Measurements from ENCODE around the gene SEMA4G. TPM values are rescaled to one million over a fixed set of nuclear protein-coding genes. Genes with fewer than 3 reads are reported as not detected.

Gene SEMA4G
- total RNA-seq, 3 donors from 2014 or later: 0.35 to 0.69 (median 0.48) TPM

- DNase-seq (no peak), ATAC-seq (no peak)
- Mint-ChIP-seq H3K4me1 (ENCODE audit: low read depth) (peaks cover 6% of the 10 kb centered on the region), H3K27me3 (ENCODE audit: low read depth) (no peaks in the 10 kb centered on the region), H3K4me3 (no peak overlapping the region), H3K36me3 (ENCODE audit: insufficient read depth) (peaks cover 7% of the 10 kb centered on the region), H3K9me3 (no peaks in the 10 kb centered on the region)
Observed at GRCh38 chr10:101005361-101005760, 36.1 kb downstream of the SEMA4G start.

GRCh38 chr10:101005869-101006567 lies 36.7 kb downstream of the SEMA4G start:
- no peaks in the 10 kb centered on the region for H3K27me3 Mint-ChIP-seq (ENCODE audit: low read depth)
- H3K4me3 Mint-ChIP-seq: no peak overlapping the region
- DNase-seq (no peak), ATAC-seq (no peak)
- H3K36me3 Mint-ChIP-seq (ENCODE audit: insufficient read depth): peaks cover 5% of the 10 kb centered on the region
- H3K4me1 Mint-ChIP-seq (ENCODE audit: low read depth): peaks cover 3% of the 10 kb centered on the region
- H3K9me3 Mint-ChIP-seq: no peaks in the 10 kb centered on the region

- Mint-ChIP-seq H3K36me3 (ENCODE audit: insufficient read depth) (peaks cover 4% of the 10 kb centered on the region), H3K27me3 (ENCODE audit: low read depth) (no peaks in the 10 kb centered on the region), H3K4me3 (no peak overlapping the region), H3K4me1 (ENCODE audit: low read depth) (no peaks in the 10 kb centered on the region), H3K9me3 (no peaks in the 10 kb centered on the region)
- ATAC-seq (no peak), DNase-seq (no peak)
Observed at GRCh38 chr10:101006593-101007098, 37.3 kb downstream of the SEMA4G start.

GRCh38 chr10:101007099-101007711 lies 37.9 kb downstream of the SEMA4G start:
- no peak for ATAC-seq
- Mint-ChIP-seq H3K4me3 (no peak overlapping the region), H3K9me3 (no peaks in the 10 kb centered on the region), H3K36me3 (ENCODE audit: insufficient read depth) (peaks cover 4% of the 10 kb centered on the region), H3K27me3 (ENCODE audit: low read depth) (no peaks in the 10 kb centered on the region), H3K4me1 (ENCODE audit: low read depth) (no peaks in the 10 kb centered on the region)
- DNase-seq: no peak

- Mint-ChIP-seq H3K27me3 (ENCODE audit: low read depth) (no peaks in the 10 kb centered on the region), H3K4me3 (no peak overlapping the region), H3K9me3 (no peaks in the 10 kb centered on the region), H3K4me1 (ENCODE audit: low read depth) (peaks cover 7% of the 10 kb centered on the region), H3K36me3 (ENCODE audit: insufficient read depth) (peaks cover 4% of the 10 kb centered on the region)
- DNase-seq (no peak), ATAC-seq (no peak)
Observed at GRCh38 chr10:101007915-101008822, 38.9 kb downstream of the SEMA4G start.

- ATAC-seq (no peak), DNase-seq (no peak)
- peaks cover 4% of the 10 kb centered on the region for H3K36me3 Mint-ChIP-seq (ENCODE audit: insufficient read depth)
- peaks cover 10% of the 10 kb centered on the region for H3K4me1 Mint-ChIP-seq (ENCODE audit: low read depth)
- no peak overlapping the region for H3K4me3 Mint-ChIP-seq
- no peaks in the 10 kb centered on the region for H3K27me3 Mint-ChIP-seq (ENCODE audit: low read depth)
- no peaks in the 10 kb centered on the region for H3K9me3 Mint-ChIP-seq
Observed at GRCh38 chr10:101008823-101009423, 39.6 kb downstream of the SEMA4G start.

- DNase-seq: no peak
- H3K9me3 Mint-ChIP-seq: no peaks in the 10 kb centered on the region
- no peak for ATAC-seq
- H3K36me3 Mint-ChIP-seq (ENCODE audit: insufficient read depth): peaks cover 2% of the 10 kb centered on the region
- peaks cover 2% of the 10 kb centered on the region for H3K27me3 Mint-ChIP-seq (ENCODE audit: low read depth)
- no peak overlapping the region for H3K4me3 Mint-ChIP-seq
- H3K4me1 Mint-ChIP-seq (ENCODE audit: low read depth): peaks cover 24% of the 10 kb centered on the region
Observed at GRCh38 chr10:101010329-101010728, 41.0 kb downstream of the SEMA4G start.

- DNase-seq: no peak
- Mint-ChIP-seq H3K4me1 (ENCODE audit: low read depth) (peaks cover 25% of the 10 kb centered on the region), H3K9me3 (no peaks in the 10 kb centered on the region), H3K4me3 (no peak overlapping the region), H3K27me3 (ENCODE audit: low read depth) (peaks cover 13% of the 10 kb centered on the region), H3K36me3 (ENCODE audit: insufficient read depth) (no peaks in the 10 kb centered on the region)
- ATAC-seq: no peak
Observed at GRCh38 chr10:101011517-101012423, 42.5 kb downstream of the SEMA4G start.

- no peak overlapping the region for H3K4me3 Mint-ChIP-seq
- peak; percentile 75 for DNase-seq
- no peaks in the 10 kb centered on the region for H3K36me3 Mint-ChIP-seq (ENCODE audit: insufficient read depth)
- peaks cover 25% of the 10 kb centered on the region for H3K4me1 Mint-ChIP-seq (ENCODE audit: low read depth)
- no peaks in the 10 kb centered on the region for H3K9me3 Mint-ChIP-seq
- peaks cover 22% of the 10 kb centered on the region for H3K27me3 Mint-ChIP-seq (ENCODE audit: low read depth)
- peak; percentile 76 to 86 for ATAC-seq
Observed at GRCh38 chr10:101012525-101013364, 43.4 kb downstream of the SEMA4G start.

GRCh38 chr10:101013365-101013825 lies 44.1 kb downstream of the SEMA4G start:
- Mint-ChIP-seq H3K27me3 (ENCODE audit: low read depth) (peaks cover 28% of the 10 kb centered on the region), H3K4me3 (no peak overlapping the region), H3K36me3 (ENCODE audit: insufficient read depth) (no peaks in the 10 kb centered on the region), H3K9me3 (no peaks in the 10 kb centered on the region), H3K4me1 (ENCODE audit: low read depth) (peaks cover 26% of the 10 kb centered on the region)
- ATAC-seq: no peak
- DNase-seq: no peak

- Mint-ChIP-seq H3K4me3 (no peak overlapping the region), H3K4me1 (ENCODE audit: low read depth) (peaks cover 29% of the 10 kb centered on the region), H3K9me3 (no peaks in the 10 kb centered on the region), H3K27me3 (ENCODE audit: low read depth) (peaks cover 31% of the 10 kb centered on the region), H3K36me3 (ENCODE audit: insufficient read depth) (no peaks in the 10 kb centered on the region)
- ATAC-seq (peak; percentile 36 to 42), DNase-seq (peak; percentile 71)
Observed at GRCh38 chr10:101014230-101014884, 45.1 kb downstream of the SEMA4G start.

GRCh38 chr10:101014966-101015581 lies 45.8 kb downstream of the SEMA4G start:
- Mint-ChIP-seq H3K4me1 (ENCODE audit: low read depth) (peaks cover 30% of the 10 kb centered on the region), H3K27me3 (ENCODE audit: low read depth) (peaks cover 36% of the 10 kb centered on the region), H3K9me3 (no peaks in the 10 kb centered on the region), H3K36me3 (ENCODE audit: insufficient read depth) (no peaks in the 10 kb centered on the region), H3K4me3 (no peak overlapping the region)
- DNase-seq: no peak
- ATAC-seq: peak; percentile 31 to 53

Measured in activated T-cell treated with anti-CD3 and anti-CD28 coated beads, Interleukin-2, amount 50 U/mL, for 4 hours (primary cell).